SK-N-SH (cell line): ENCODE results near the gene PGM5.

Source experiments
- CHD2 ChIP-seq: fragments of 150-350 bp; IDR thresholded peaks from 2 replicates; pipeline ENCODE4 v1.6.1; 2018; ENCODE audit warnings: low read length; ENCODE audit not compliant: partially characterized antibody
- GATA2 ChIP-seq: sonication (generic); formaldehyde crosslinking; IDR thresholded peaks from 2 replicates; pipeline ENCODE4 v1.5.0; 2020; ENCODE audit warnings: mild to moderate bottlenecking, missing genetic modification reagents
- NFIC ChIP-seq: IDR thresholded peaks from 2 replicates; pipeline ENCODE4 v1.4.0; 2012; ENCODE audit warnings: borderline replicate concordance
- POLR2AphosphoS5 ChIP-seq: IDR thresholded peaks from 2 replicates; pipeline ENCODE4 v1.6.1; 2012; ENCODE audit warnings: low read depth, low read length
- RXRA ChIP-seq: IDR thresholded peaks from 2 replicates; pipeline ENCODE4 v1.4.0; 2012; ENCODE audit warnings: low read depth, mild to moderate bottlenecking, borderline replicate concordance
- TAF1 ChIP-seq: IDR thresholded peaks from 2 replicates; pipeline ENCODE4 v1.6.1; 2012; ENCODE audit warnings: low read depth, mild to moderate bottlenecking, low read length, moderate library complexity, borderline replicate concordance
- TF ChIP-seq, protein P1 (sequence below): IDR thresholded peaks from 2 replicates; pipeline ENCODE4 v1.4.0; 2012; ENCODE audit warnings: low read depth, borderline replicate concordance
- TF ChIP-seq, protein P2 (sequence below): fragments of 200-600 bp; sonication (generic); IDR thresholded peaks from 2 replicates; pipeline ENCODE4 v1.6.1; 2017; ENCODE audit warnings: antibody characterized with exemption, mild to moderate bottlenecking, moderate library complexity

DNA sequence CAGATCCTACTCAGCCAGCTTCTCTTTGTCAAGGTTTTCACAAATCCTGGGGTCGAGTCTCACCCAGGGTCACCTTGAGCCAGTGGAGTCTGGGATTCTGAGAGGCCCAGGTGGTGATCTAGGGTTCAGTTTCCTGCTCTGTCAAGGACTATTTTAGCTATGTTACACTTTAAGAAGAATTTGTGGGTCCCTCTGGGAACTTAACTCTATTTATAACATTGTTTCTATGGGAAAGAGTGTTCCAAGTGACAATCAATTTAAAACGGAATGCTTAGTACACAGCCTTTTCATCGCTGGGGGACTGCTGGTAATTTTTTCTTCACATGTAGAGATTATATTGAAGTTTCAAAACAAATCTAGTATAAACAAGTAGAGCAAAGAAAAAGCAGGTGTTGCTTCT lies 211.2 kb downstream of the PGM5 start:
- TF ChIP-seq, protein P1, sequence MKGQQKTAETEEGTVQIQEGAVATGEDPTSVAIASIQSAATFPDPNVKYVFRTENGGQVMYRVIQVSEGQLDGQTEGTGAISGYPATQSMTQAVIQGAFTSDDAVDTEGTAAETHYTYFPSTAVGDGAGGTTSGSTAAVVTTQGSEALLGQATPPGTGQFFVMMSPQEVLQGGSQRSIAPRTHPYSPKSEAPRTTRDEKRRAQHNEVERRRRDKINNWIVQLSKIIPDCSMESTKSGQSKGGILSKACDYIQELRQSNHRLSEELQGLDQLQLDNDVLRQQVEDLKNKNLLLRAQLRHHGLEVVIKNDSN, result no peak
- TF ChIP-seq, protein P2, sequence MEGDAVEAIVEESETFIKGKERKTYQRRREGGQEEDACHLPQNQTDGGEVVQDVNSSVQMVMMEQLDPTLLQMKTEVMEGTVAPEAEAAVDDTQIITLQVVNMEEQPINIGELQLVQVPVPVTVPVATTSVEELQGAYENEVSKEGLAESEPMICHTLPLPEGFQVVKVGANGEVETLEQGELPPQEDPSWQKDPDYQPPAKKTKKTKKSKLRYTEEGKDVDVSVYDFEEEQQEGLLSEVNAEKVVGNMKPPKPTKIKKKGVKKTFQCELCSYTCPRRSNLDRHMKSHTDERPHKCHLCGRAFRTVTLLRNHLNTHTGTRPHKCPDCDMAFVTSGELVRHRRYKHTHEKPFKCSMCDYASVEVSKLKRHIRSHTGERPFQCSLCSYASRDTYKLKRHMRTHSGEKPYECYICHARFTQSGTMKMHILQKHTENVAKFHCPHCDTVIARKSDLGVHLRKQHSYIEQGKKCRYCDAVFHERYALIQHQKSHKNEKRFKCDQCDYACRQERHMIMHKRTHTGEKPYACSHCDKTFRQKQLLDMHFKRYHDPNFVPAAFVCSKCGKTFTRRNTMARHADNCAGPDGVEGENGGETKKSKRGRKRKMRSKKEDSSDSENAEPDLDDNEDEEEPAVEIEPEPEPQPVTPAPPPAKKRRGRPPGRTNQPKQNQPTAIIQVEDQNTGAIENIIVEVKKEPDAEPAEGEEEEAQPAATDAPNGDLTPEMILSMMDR, result no peak
- TF ChIP-seq POLR2AphosphoS5 (no peak), TAF1 (no peak), RXRA (no peak), CHD2 (no peak), GATA2 (no peak), NFIC (no peak)
